SK-N-MC (cell line): ENCODE measurements around the gene RPL37A.

Experiments
- EZH2 ChIP-seq: fragments of 200-600 bp; sonication (generic); IDR thresholded peaks from one replicate; pipeline ENCODE4 v1.6.1; 2017; ENCODE audit warnings: antibody characterized with exemption
- FOXP2 ChIP-seq: optimal IDR thresholded peaks from 2 replicates; pipeline ENCODE3; 2011; ENCODE audit warnings: mild to moderate bottlenecking, moderate library complexity; ENCODE audit not compliant: insufficient read depth; ENCODE audit errors: extremely low read length, control extremely low read depth
- POLR2AphosphoS5 ChIP-seq: IDR thresholded peaks from 2 replicates; pipeline ENCODE4 v1.6.1; 2012; ENCODE audit warnings: mild to moderate bottlenecking, low read depth, low read length, borderline replicate concordance

DNA sequence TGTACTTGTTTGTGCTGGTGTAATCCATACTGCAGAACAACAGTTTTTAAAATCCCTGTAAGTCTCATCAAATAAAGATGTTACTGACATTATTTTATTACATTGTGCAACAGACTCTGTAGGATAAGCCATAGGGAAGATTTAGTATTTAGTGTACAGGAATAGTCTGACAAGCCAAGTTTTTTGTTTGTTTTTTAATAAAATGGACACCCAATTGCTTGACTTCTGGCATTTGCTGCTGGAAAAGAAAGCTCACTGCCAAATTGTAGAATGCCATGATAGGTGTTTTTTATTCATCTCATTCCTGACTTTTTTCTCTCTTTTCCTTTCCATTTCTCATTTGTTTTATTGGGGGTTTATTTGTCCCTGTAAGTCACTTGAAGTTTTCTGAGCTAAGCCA lies 48.3 kb upstream of the RPL37A start:
- no peak for TF ChIP-seq POLR2AphosphoS5
- TF ChIP-seq EZH2 = no peak
- no peak for TF ChIP-seq FOXP2
